NCI-H187 (cell line): ENCODE measurements around the gene SBK3.
"Not testable (repeated sequence)": the region's sequence is repeated elsewhere in the genome, so short reads cannot be mapped to it uniquely, and the experiment has no call there.

Experiments
- DNase-seq, 2 experiments: peaks; one replicate each; lab custom pipeline; 2025; lab: John Stamatoyannopoulos, UW

Gene SBK3

DNA sequence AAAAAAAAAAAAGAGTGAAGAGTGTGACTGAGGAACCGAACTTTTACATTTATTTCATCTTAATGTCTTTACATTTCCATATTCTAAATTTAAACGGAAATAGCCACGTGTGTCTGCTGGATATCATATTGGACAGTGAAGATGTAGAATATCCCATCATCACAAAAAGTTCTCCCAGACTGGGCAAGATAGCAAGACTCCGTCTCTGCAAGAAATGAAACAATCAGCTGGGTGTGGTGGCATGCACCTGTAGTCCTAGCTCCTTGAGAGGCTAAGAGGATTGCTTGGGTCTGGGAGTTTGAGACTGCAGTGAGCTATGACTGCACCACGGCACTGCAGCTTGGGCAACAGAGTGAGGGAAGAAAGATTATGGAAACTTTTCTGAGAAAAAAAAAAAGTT, 31.4 kb upstream of the SBK3 start:
- DNase-seq, result no peak

- not testable (repeated sequence) for DNase-seq
Measured at GRCh38 chr19:55573929-55574328, 28.6 kb upstream of the SBK3 start.

DNA sequence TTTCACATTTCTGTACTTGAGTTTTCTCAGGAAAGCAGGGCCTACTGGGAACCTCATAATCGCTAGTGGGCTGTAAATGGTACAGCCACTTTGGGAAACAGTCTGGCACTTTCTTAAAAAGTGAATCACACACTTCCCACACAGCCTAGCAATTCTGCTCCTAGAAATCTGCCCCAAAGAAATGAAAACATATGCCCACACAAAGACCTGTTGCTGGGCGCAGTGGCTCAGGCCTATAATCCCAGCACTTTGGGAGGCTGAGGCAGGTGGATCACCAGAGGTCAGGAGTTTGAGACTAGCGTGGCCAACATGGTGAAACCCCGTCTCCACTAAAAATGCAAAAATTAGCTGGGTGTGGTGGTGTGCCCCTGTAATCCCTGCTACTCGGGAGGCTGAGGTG, 24.1 kb upstream of the SBK3 start:
- DNase-seq, result not testable (repeated sequence)

- no peak for DNase-seq
Measured at GRCh38 chr19:55567708-55568328, 22.5 kb upstream of the SBK3 start.

- no peak for DNase-seq
Measured at GRCh38 chr19:55566823-55567222, 21.5 kb upstream of the SBK3 start.

- no peak for DNase-seq
Measured at GRCh38 chr19:55563261-55563690, 17.9 kb upstream of the SBK3 start.

DNA sequence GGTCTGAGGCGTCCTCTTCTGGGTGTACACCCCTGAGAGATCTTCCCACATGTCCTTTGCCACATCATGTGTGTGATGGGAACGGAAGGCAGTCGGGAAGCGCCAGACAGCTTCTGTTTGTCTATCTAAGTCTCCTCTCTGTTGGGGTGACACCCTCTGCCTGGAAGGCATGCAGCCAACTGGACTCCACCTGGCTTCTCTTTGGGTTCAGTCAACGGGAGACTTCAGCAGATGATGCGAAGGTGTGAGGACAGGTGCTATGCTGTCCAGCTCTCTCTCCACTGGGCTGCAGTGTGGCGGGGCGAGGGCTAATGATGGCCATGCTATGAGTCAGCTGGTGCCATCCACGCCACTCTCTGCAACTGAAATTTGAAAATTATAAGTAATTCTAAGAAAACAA, 14.3 kb upstream of the SBK3 start:
- DNase-seq, result no peak

DNA sequence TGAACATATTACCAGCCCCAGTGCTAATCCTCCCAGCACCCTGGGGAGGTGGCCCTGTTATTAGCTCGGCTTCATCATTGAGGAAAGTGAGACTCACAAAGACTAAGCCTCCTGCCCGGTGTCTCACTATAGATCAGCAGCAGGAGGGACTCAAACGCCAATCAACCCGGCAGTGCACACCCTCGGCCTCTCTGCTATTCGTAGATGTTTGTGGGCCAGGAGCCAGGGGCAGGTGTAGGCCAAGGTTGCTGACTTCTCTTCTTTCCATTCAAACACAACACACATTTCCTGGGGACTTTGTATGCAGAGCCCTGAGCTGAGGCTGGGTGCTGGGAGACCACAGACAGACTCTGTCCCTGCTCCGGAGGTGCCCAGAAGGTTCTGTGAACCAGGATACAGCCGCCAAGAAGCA, 9.4 kb upstream of the SBK3 start:
- no peak for DNase-seq

- DNase-seq, result no peak
Measured at GRCh38 chr19:55554302-55554701, 9.0 kb upstream of the SBK3 start.

DNA sequence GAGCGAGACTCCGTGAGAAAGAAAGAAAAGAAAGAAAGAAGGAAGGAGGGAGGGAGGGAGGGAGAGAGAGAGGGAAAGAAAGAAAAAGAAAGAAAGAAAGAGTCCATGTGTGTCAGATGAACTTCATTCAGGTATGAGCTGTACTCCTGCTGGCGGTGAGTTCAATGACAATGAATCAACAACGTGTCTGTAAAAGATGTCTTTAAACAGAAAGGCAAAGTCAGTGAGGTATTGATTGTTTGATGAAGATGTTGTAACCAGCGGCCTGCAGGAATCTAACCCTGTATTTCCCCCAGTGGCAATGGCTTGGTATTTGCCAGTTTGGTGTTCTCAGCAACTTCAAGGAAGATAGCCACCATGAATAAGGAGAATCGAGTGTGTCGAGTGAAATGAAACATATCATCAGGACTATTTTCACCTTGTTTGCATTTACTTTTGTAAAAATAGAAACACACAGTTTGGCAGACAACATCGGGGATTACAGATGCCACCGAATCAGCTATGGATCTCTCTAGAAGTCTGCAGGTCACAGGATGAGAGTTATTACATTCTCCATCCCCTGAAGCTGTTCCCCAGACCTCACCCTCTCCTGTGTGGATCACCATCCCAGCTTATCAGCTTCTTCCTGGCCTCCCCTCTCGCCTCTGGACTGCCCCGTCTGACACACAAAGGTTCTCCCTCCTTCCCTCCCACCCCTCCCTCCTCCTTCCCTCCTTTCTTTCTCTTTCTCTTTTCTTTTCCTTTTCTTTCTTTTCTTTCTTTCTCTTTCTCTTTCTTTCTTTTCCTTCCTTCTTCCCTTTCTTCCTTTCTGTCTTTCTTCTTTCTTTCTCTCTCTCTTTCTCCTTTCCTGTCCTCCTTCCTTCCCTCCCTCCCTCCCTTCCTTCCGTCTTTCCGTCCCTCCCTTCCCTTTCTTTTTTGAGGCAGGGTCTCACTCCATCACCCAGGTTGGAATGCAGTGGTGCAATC, 8.2 kb upstream of the SBK3 start:
- no peak for DNase-seq

- no peak for DNase-seq
Measured at GRCh38 chr19:55552620-55553019, 7.3 kb upstream of the SBK3 start.

GRCh38 chr19:55552206-55552605, 6.9 kb upstream of the SBK3 start:
- DNase-seq, result no peak

GRCh38 chr19:55550321-55550650, 4.9 kb upstream of the SBK3 start:
- no peak for DNase-seq

- no peak for DNase-seq
Measured at GRCh38 chr19:55549500-55550320, 4.4 kb upstream of the SBK3 start.

- no peak for DNase-seq
Measured at GRCh38 chr19:55546822-55547614, 1.7 kb upstream of the SBK3 start.

- DNase-seq, result no peak
Measured at GRCh38 chr19:55546011-55546410, 668 bp upstream of the SBK3 start.

DNA sequence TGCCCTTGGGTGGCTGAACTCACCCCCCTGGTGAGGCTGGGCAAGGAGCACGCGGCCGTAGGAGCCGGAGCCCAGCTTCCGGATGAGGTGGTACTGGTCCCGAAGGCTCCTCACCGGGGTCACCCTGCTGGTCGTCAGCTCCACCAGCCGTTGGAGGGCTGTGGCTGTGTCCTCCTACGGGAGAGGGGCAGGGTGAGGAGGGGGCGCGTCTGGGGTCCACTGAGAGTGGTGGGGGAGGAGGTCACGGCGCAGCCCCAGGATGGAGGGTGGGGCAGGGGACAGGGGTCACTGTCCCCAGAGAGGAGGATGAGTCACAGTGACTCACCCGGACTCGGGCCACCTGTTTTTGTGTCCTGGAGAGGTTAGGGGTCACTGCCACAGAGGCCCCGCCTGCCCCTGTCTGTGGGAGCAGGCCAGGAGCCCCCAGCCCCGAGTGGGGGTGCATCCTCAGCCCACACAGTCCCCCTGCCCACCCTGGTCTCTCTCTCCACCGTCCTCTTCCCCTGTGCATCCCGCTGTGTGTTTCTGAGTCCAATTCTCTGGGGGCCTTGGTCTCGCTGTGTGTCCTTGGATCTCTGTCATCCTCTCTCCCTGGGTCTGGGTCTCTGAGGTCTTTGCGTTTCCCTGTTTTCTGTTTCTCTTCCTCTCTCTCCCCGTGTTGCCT, 435 bp downstream of the SBK3 start:
- no peak for DNase-seq

DNA sequence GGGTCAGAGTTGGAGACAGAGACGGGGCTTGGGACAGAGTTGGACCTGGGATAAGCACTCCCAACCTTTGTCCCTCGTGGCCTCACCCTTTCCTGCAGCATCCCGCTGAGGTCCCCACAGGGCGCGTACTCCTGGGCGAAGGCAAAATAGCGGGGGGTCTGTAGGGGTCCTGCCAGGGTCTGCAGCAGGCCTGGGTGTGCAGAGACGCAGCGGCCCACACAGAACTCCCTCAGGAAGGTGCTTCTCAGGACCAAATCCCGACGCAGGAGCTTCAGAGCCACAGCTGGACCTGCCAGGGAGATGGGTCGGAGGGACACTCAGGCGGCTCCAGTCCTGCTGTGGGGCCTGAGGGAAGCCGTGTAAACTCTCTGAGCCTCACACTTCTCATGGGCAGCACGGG, 1.3 kb downstream of the SBK3 start:
- DNase-seq, result no peak

DNA sequence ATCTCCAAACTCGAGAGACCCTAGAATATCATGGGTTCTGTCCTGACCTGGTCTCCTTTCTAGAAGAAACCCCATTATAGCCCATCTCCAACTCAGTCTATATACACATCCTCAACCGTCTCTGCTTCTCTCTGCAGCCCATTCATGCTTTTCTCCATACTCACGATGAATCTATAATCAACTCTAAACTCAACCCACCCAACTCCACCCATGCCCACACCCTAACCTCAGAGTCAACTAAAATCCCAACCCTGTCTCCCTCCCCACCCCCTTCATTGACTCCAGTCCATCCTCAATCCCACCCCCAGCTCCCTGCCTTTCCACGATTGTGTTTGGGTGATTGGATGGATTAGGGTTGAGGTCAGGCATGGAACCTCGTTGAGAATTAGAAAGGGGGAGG, 1.8 kb downstream of the SBK3 start:
- DNase-seq, result no peak

- no peak for DNase-seq
Measured at GRCh38 chr19:55542292-55542855, 3.0 kb downstream of the SBK3 start.

GRCh38 chr19:55541091-55541490, 4.3 kb downstream of the SBK3 start:
- no peak for DNase-seq
